GM23338 (cell line): ENCODE measurements around the gene RBPJ. TPM values are rescaled to one million over a fixed set of nuclear protein-coding genes. Genes with fewer than 3 reads are reported as not detected.

Experiments used
- ATAC-seq: fragments of 200-7000 bp; cut with Tn5 transposase; 3 replicates; pipeline ENCODE4 v1.9.1; 2020
- DNase-seq: peaks from one replicate; pipeline ENCODE4 v3.0.0-alpha.2; 2015; ENCODE audit warnings: low spot score
- H2AFZ ChIP-seq: fragments of 200-600 bp; sonication (generic); 2 replicates; pipeline ENCODE4 v1.8.0; 2016; ENCODE audit warnings: antibody characterized with exemption, mild to moderate bottlenecking, moderate library complexity
- H3F3A ChIP-seq: fragments of 200-600 bp; sonication (generic); replicated peaks from 2 replicates; pipeline ENCODE4 v1.8.0; 2017; ENCODE audit warnings: antibody characterized with exemption, mixed run types, low read depth
- H3K27ac ChIP-seq: fragments of 200-600 bp; sonication (generic); 2 replicates; pipeline ENCODE4 v1.6.1; 2016; ENCODE audit warnings: low read depth
- H3K27me3 ChIP-seq: fragments of 200-600 bp; sonication (generic); 2 replicates; pipeline ENCODE4 v1.8.0; 2016; ENCODE audit warnings: mild to moderate bottlenecking, mixed run types, moderate library complexity; ENCODE audit not compliant: insufficient read depth
- H3K36me3 ChIP-seq: fragments of 200-600 bp; sonication (generic); 2 replicates; pipeline ENCODE4 v1.8.0; 2016; ENCODE audit warnings: mild to moderate bottlenecking; ENCODE audit not compliant: insufficient read depth
- H3K4me1 ChIP-seq: fragments of 200-600 bp; sonication (generic); 2 replicates; pipeline ENCODE4 v1.8.0; 2016; ENCODE audit warnings: mild to moderate bottlenecking, moderate library complexity; ENCODE audit not compliant: insufficient read depth
- H3K4me2 ChIP-seq: fragments of 200-600 bp; sonication (generic); 2 replicates; pipeline ENCODE4 v1.7.1; 2017; ENCODE audit warnings: mixed run types
- H3K4me3 ChIP-seq: fragments of 200-600 bp; sonication (generic); 2 replicates; pipeline ENCODE4 v1.6.1; 2016; ENCODE audit warnings: mixed run types
- H3K79me2 ChIP-seq: fragments of 200-600 bp; sonication (generic); replicated peaks from 2 replicates; pipeline ENCODE4 v1.8.0; 2017; ENCODE audit warnings: mild to moderate bottlenecking; ENCODE audit not compliant: insufficient read depth
- H3K9me2 ChIP-seq: fragments of 200-600 bp; sonication (generic); 2 replicates; pipeline ENCODE4 v1.8.0; 2017; ENCODE audit not compliant: insufficient read depth
- H4K20me1 ChIP-seq: fragments of 200-600 bp; sonication (generic); replicated peaks from 2 replicates; pipeline ENCODE4 v1.8.0; 2017; ENCODE audit warnings: mild to moderate bottlenecking; ENCODE audit not compliant: insufficient read depth
- H3K27ac Mint-ChIP-seq: 2 replicates; pipeline ENCODE4 v1.8.0; 2020; ENCODE audit warnings: inconsistent platforms, mild to moderate bottlenecking, moderate library complexity, mixed read lengths
- H3K27me3 Mint-ChIP-seq: 3 replicates; pipeline ENCODE4 v1.8.0; 2022; ENCODE audit warnings: low read depth, mild to moderate bottlenecking, moderate library complexity, mixed read lengths, inconsistent platforms; ENCODE audit not compliant: insufficient read depth, poor library complexity
- H3K36me3 Mint-ChIP-seq: 3 replicates; pipeline ENCODE4 v1.8.0; 2021; ENCODE audit warnings: low read depth, mild to moderate bottlenecking, inconsistent platforms, moderate library complexity, mixed read lengths
- H3K4me1 Mint-ChIP-seq: 3 replicates; pipeline ENCODE4 v1.8.0; 2020; ENCODE audit warnings: mild to moderate bottlenecking, inconsistent platforms, mixed read lengths
- H3K4me3 Mint-ChIP-seq: 3 replicates; pipeline ENCODE4 v1.8.0; 2021; ENCODE audit warnings: moderate library complexity, mild to moderate bottlenecking, inconsistent platforms, mixed read lengths
- H3K9me3 Mint-ChIP-seq: 3 replicates; pipeline ENCODE4 v1.8.0; 2020; ENCODE audit warnings: moderate library complexity, mild to moderate bottlenecking, inconsistent platforms, mixed read lengths
- EZH2phosphoT487 ChIP-seq: fragments of 200-600 bp; sonication (generic); IDR thresholded peaks from one replicate; pipeline ENCODE4 v1.8.1; 2018; ENCODE audit warnings: antibody characterized with exemption; ENCODE audit not compliant: unreplicated experiment
- JUNB ChIP-seq: IDR thresholded peaks from one replicate; pipeline ENCODE4 v1.6.1; 2016; ENCODE audit warnings: antibody characterized with exemption; ENCODE audit not compliant: unreplicated experiment
- POLR2AphosphoS5 ChIP-seq: IDR thresholded peaks from 2 replicates; pipeline ENCODE4 v1.6.1; 2016; ENCODE audit warnings: antibody characterized with exemption, low read depth
- ZNF114 ChIP-seq: fragments of 250-450 bp; sonication (Bioruptor Pico); IDR thresholded peaks from 2 replicates; pipeline ENCODE4 v1.5.0; 2020; ENCODE audit warnings: mild to moderate bottlenecking, moderate library complexity
- ZNF331 ChIP-seq: fragments of 250-450 bp; sonication (Bioruptor Pico); IDR thresholded peaks from 2 replicates; pipeline ENCODE4 v1.5.0; 2020; ENCODE audit warnings: low read depth, mild to moderate bottlenecking, moderate library complexity
- polyA plus RNA-seq: library from polyadenylated mRNA; unstranded; fragments of >200 nt; fragmentation: Nextera tagmentation; extraction: Ambion mirVana; gene quantifications from 2 replicates; pipeline ENCODE4 v1.2.1, GENCODE V29; 2016
- total RNA-seq: library from RNA; depleted of rRNA; stranded (reverse); fragments of >200 nt; shearing (Covaris generic); gene quantifications from 2 replicates; pipeline ENCODE4 v1.2.3, GENCODE V29; 2014
- TF ChIP-seq, protein P1 (sequence below): IDR thresholded peaks from one replicate; pipeline ENCODE4 v1.6.1; 2018; ENCODE audit warnings: antibody characterized with exemption; ENCODE audit not compliant: unreplicated experiment
- TF ChIP-seq, protein P2 (sequence below): fragments of 250-450 bp; sonication (Bioruptor Pico); IDR thresholded peaks from 2 replicates; pipeline ENCODE4 v1.5.0; 2020; ENCODE audit warnings: mild to moderate bottlenecking, moderate library complexity

RBPJ gene
- total and polyA plus RNA-seq, 2 experiments from 2014 or later: 212 to 457 TPM

DNA sequence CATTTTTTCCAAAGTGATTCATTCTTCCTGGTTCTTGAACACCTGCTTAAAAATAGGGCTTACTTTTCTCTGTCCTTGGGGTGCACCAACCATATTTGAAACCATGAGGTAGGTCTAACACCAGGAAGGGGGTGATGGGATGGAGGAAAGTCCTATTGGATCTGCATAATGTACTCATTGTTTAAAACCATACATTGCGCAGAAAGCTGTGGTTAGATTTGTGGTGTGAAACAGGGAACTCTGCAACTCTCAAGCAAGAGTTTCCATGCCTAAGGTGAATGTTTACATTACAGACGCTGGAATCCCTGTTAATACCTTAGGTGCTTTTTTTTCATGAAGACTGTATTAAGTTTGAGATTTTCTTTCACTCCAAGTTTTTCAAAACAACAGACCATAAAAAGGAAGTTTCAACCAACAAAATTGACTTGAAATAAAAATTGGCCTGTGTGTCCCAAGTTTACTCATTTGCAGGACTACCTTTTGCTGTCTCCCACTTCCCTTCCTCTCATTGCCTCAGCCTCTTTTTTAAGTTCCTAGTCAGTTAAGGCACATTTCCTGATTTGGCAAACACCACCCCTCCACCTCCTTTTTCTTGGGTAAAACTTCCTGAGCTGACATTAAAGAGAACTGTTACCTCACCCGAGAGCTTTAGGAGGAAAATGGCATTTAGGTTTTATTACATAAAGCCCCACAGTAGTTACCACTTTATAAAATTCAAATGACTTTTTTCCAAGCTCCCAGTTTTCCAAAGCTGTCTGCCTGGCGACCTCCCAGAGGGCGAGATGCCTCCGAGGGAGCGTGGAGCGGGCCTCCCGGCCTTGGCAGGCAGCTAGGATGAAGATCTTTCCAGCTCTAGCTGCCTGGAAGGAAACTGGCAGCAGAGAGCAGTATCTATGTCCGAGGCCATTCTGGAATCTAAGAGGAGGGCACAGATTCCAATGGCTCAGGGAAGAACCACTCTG lies 47.9 kb upstream of the RBPJ start:
- peak overlapping the region; percentile 94 for H2AFZ ChIP-seq
- no peak overlapping the region for H3K4me3 ChIP-seq
- ATAC-seq: no peak
- Mint-ChIP-seq H3K9me3 (no peaks in the 10 kb centered on the region; the same call in 2 of the 3 replicates), H3K4me3 (no peak overlapping the region), H3K27me3 (peaks cover 2% of the 10 kb centered on the region), H3K27ac (no peak overlapping the region), H3K4me1 (peaks cover 28% of the 10 kb centered on the region), H3K36me3 (no peaks in the 10 kb centered on the region)
- H3K4me1 ChIP-seq: peaks cover 34% of the 10 kb centered on the region
- no peak for DNase-seq
- H3K27ac ChIP-seq: peak overlapping the region; percentile 39; the same call in 1 of the 2 replicates
- H4K20me1 ChIP-seq: no peaks in the 10 kb centered on the region
- no peaks in the 10 kb centered on the region for H3F3A ChIP-seq
- H3K27me3 ChIP-seq: no peaks in the 10 kb centered on the region
- no peaks in the 10 kb centered on the region for H3K9me2 ChIP-seq
- no peaks in the 10 kb centered on the region for H3K36me3 ChIP-seq
- 0 out of 2 replicates have a peak overlapping the region, but pooled peaks have one; percentile 4 for H3K4me2 ChIP-seq
- no peaks in the 10 kb centered on the region for H3K79me2 ChIP-seq
- TF ChIP-seq ZNF331 (CRISPR knock-in tag) (no peak), ZNF114 (CRISPR knock-in tag) (no peak), EZH2phosphoT487 (no peak), POLR2AphosphoS5 (no peak), JUNB (no peak)
- TF ChIP-seq, protein P1, sequence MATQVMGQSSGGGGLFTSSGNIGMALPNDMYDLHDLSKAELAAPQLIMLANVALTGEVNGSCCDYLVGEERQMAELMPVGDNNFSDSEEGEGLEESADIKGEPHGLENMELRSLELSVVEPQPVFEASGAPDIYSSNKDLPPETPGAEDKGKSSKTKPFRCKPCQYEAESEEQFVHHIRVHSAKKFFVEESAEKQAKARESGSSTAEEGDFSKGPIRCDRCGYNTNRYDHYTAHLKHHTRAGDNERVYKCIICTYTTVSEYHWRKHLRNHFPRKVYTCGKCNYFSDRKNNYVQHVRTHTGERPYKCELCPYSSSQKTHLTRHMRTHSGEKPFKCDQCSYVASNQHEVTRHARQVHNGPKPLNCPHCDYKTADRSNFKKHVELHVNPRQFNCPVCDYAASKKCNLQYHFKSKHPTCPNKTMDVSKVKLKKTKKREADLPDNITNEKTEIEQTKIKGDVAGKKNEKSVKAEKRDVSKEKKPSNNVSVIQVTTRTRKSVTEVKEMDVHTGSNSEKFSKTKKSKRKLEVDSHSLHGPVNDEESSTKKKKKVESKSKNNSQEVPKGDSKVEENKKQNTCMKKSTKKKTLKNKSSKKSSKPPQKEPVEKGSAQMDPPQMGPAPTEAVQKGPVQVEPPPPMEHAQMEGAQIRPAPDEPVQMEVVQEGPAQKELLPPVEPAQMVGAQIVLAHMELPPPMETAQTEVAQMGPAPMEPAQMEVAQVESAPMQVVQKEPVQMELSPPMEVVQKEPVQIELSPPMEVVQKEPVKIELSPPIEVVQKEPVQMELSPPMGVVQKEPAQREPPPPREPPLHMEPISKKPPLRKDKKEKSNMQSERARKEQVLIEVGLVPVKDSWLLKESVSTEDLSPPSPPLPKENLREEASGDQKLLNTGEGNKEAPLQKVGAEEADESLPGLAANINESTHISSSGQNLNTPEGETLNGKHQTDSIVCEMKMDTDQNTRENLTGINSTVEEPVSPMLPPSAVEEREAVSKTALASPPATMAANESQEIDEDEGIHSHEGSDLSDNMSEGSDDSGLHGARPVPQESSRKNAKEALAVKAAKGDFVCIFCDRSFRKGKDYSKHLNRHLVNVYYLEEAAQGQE: no peak
- TF ChIP-seq, protein P2, sequence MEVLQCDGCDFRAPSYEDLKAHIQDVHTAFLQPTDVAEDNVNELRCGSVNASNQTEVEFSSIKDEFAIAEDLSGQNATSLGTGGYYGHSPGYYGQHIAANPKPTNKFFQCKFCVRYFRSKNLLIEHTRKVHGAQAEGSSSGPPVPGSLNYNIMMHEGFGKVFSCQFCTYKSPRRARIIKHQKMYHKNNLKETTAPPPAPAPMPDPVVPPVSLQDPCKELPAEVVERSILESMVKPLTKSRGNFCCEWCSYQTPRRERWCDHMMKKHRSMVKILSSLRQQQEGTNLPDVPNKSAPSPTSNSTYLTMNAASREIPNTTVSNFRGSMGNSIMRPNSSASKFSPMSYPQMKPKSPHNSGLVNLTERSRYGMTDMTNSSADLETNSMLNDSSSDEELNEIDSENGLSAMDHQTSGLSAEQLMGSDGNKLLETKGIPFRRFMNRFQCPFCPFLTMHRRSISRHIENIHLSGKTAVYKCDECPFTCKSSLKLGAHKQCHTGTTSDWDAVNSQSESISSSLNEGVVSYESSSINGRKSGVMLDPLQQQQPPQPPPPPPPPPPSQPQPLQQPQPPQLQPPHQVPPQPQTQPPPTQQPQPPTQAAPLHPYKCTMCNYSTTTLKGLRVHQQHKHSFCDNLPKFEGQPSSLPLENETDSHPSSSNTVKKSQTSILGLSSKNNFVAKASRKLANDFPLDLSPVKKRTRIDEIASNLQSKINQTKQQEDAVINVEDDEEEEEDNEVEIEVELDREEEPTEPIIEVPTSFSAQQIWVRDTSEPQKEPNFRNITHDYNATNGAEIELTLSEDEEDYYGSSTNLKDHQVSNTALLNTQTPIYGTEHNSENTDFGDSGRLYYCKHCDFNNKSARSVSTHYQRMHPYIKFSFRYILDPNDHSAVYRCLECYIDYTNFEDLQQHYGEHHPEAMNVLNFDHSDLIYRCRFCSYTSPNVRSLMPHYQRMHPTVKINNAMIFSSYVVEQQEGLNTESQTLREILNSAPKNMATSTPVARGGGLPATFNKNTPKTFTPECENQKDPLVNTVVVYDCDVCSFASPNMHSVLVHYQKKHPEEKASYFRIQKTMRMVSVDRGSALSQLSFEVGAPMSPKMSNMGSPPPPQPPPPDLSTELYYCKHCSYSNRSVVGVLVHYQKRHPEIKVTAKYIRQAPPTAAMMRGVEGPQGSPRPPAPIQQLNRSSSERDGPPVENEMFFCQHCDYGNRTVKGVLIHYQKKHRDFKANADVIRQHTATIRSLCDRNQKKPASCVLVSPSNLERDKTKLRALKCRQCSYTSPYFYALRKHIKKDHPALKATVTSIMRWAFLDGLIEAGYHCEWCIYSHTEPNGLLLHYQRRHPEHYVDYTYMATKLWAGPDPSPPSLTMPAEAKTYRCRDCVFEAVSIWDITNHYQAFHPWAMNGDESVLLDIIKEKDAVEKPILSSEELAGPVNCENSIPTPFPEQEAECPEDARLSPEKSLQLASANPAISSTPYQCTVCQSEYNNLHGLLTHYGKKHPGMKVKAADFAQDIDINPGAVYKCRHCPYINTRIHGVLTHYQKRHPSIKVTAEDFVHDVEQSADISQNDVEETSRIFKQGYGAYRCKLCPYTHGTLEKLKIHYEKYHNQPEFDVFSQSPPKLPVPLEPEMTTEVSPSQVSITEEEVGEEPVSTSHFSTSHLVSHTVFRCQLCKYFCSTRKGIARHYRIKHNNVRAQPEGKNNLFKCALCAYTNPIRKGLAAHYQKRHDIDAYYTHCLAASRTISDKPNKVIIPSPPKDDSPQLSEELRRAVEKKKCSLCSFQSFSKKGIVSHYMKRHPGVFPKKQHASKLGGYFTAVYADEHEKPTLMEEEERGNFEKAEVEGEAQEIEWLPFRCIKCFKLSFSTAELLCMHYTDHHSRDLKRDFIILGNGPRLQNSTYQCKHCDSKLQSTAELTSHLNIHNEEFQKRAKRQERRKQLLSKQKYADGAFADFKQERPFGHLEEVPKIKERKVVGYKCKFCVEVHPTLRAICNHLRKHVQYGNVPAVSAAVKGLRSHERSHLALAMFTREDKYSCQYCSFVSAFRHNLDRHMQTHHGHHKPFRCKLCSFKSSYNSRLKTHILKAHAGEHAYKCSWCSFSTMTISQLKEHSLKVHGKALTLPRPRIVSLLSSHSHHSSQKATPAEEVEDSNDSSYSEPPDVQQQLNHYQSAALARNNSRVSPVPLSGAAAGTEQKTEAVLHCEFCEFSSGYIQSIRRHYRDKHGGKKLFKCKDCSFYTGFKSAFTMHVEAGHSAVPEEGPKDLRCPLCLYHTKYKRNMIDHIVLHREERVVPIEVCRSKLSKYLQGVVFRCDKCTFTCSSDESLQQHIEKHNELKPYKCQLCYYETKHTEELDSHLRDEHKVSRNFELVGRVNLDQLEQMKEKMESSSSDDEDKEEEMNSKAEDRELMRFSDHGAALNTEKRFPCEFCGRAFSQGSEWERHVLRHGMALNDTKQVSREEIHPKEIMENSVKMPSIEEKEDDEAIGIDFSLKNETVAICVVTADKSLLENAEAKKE (CRISPR knock-in tag): no peak
